MM.1S (cell line): ENCODE data around the gene COL4A5.

Source experiments
- DNase-seq: peaks from one replicate; pipeline ENCODE4 v3.0.0-alpha.2; 2015
- H2AFZ ChIP-seq: fragments of 300-600 bp; sonication (generic); 2 replicates; pipeline ENCODE4 v1.6.0; 2016; ENCODE audit warnings: antibody characterized with exemption, low read length
- H3F3A ChIP-seq: fragments of 300-600 bp; sonication (generic); 2 replicates; pipeline ENCODE4 v1.6.1; 2016; ENCODE audit warnings: mild to moderate bottlenecking, antibody characterized with exemption, low read length, moderate library complexity, mixed read lengths; ENCODE audit not compliant: insufficient read depth
- H3K27ac ChIP-seq: fragments of 300-600 bp; sonication (generic); 2 replicates; pipeline ENCODE4 v1.5.1; 2016; ENCODE audit warnings: mild to moderate bottlenecking, low read length
- H3K27me3 ChIP-seq: fragments of 300-600 bp; sonication (generic); replicated peaks from 2 replicates; pipeline ENCODE4 v1.6.0; 2016; ENCODE audit warnings: low read length; ENCODE audit not compliant: insufficient read depth
- H3K36me3 ChIP-seq: fragments of 300-600 bp; sonication (generic); replicated peaks from 2 replicates; pipeline ENCODE4 v1.6.1; 2016; ENCODE audit warnings: mild to moderate bottlenecking, low read length, mixed read lengths; ENCODE audit not compliant: insufficient read depth
- H3K4me1 ChIP-seq: fragments of 300-600 bp; sonication (generic); 2 replicates; pipeline ENCODE4 v1.6.1; 2016; ENCODE audit warnings: low read length, mixed read lengths
- H3K4me2 ChIP-seq: fragments of 300-600 bp; sonication (generic); 2 replicates; pipeline ENCODE4 v1.6.0; 2016; ENCODE audit warnings: low read depth, low read length
- H3K4me3 ChIP-seq: fragments of 300-600 bp; sonication (generic); 2 replicates; pipeline ENCODE4 v1.5.1; 2016; ENCODE audit warnings: low read length, mixed read lengths
- H3K79me2 ChIP-seq: fragments of 300-600 bp; sonication (generic); 2 replicates; pipeline ENCODE4 v1.6.1; 2016; ENCODE audit warnings: mixed run types, low read length, mixed read lengths
- H3K9ac ChIP-seq: fragments of 300-600 bp; sonication (generic); 2 replicates; pipeline ENCODE4 v1.6.1; 2016; ENCODE audit warnings: low read length, mixed read lengths
- H3K9me2 ChIP-seq: fragments of 300-600 bp; sonication (generic); replicated peaks from 2 replicates; pipeline ENCODE4 v1.6.1; 2016; ENCODE audit warnings: mild to moderate bottlenecking, low read length, mixed read lengths; ENCODE audit not compliant: insufficient read depth
- H3K9me3 ChIP-seq: fragments of 300-600 bp; sonication (generic); replicated peaks from 2 replicates; pipeline ENCODE4 v1.6.1; 2016; ENCODE audit warnings: mild to moderate bottlenecking, low read length, mixed read lengths; ENCODE audit not compliant: insufficient read depth
- H4K20me1 ChIP-seq: fragments of 300-600 bp; sonication (generic); 2 replicates; pipeline ENCODE4 v1.6.1; 2016; ENCODE audit warnings: mild to moderate bottlenecking, low read length, moderate library complexity, mixed read lengths; ENCODE audit not compliant: insufficient read depth
- CTCF ChIP-seq: fragments of 300-600 bp; sonication (generic); IDR thresholded peaks from 2 replicates; pipeline ENCODE4 v1.5.1; 2016; ENCODE audit warnings: antibody characterized with exemption, low read length, mixed read lengths
- EZH2 ChIP-seq: fragments of 300-600 bp; sonication (generic); optimal IDR thresholded peaks from 2 replicates; pipeline ENCODE3; 2017; ENCODE audit warnings: low read depth, mild to moderate bottlenecking, antibody characterized with exemption, low read length, mixed read lengths
- EZH2phosphoT487 ChIP-seq: fragments of 300-600 bp; sonication (generic); IDR thresholded peaks from 2 replicates; pipeline ENCODE4 v1.6.1; 2018; ENCODE audit warnings: antibody characterized with exemption, low read length

The COL4A5 gene

GRCh38 chrX:108456971-108457477, 17.4 kb downstream of the COL4A5 start:
- no peak overlapping the region for H2AFZ ChIP-seq
- H4K20me1 ChIP-seq: no peaks in the 10 kb centered on the region
- no peaks in the 10 kb centered on the region for H3K9me3 ChIP-seq
- H3K9ac ChIP-seq: no peak overlapping the region
- H3K4me1 ChIP-seq: no peaks in the 10 kb centered on the region
- H3F3A ChIP-seq: no peaks in the 10 kb centered on the region
- H3K79me2 ChIP-seq: no peaks in the 10 kb centered on the region
- no peak overlapping the region for H3K27ac ChIP-seq
- H3K36me3 ChIP-seq: no peaks in the 10 kb centered on the region
- no peak for TF ChIP-seq CTCF
- TF ChIP-seq EZH2phosphoT487: no peak
- TF ChIP-seq EZH2: no peak
- no peak overlapping the region for H3K4me3 ChIP-seq
- H3K4me2 ChIP-seq: no peak overlapping the region
- H3K9me2 ChIP-seq: no peaks in the 10 kb centered on the region
- DNase-seq: no peak
- no peaks in the 10 kb centered on the region for H3K27me3 ChIP-seq

- Histone ChIP-seq H4K20me1 (no peaks in the 10 kb centered on the region), H3K4me2 (no peak overlapping the region), H3K79me2 (no peaks in the 10 kb centered on the region), H2AFZ (no peak overlapping the region), H3K27ac (no peak overlapping the region), H3K36me3 (no peaks in the 10 kb centered on the region), H3F3A (no peaks in the 10 kb centered on the region), H3K9me3 (no peaks in the 10 kb centered on the region), H3K4me3 (no peak overlapping the region), H3K27me3 (no peaks in the 10 kb centered on the region), H3K4me1 (no peaks in the 10 kb centered on the region), H3K9ac (no peak overlapping the region), H3K9me2 (no peaks in the 10 kb centered on the region)
- no peak for DNase-seq
- TF ChIP-seq EZH2: no peak
- TF ChIP-seq CTCF: no peak
- TF ChIP-seq EZH2phosphoT487: no peak
Observed at GRCh38 chrX:108464604-108465003, 25.0 kb downstream of the COL4A5 start.

GRCh38 chrX:108468486-108468885, 28.8 kb downstream of the COL4A5 start:
- no peaks in the 10 kb centered on the region for H3K79me2 ChIP-seq
- H3K9me2 ChIP-seq: no peaks in the 10 kb centered on the region
- H3F3A ChIP-seq: no peaks in the 10 kb centered on the region
- no peaks in the 10 kb centered on the region for H3K27me3 ChIP-seq
- no peaks in the 10 kb centered on the region for H3K9me3 ChIP-seq
- no peak for DNase-seq
- no peak overlapping the region for H3K27ac ChIP-seq
- H3K4me3 ChIP-seq: no peak overlapping the region
- H3K4me2 ChIP-seq: no peak overlapping the region
- H3K9ac ChIP-seq: no peak overlapping the region
- H3K36me3 ChIP-seq: no peaks in the 10 kb centered on the region
- H3K4me1 ChIP-seq: no peaks in the 10 kb centered on the region
- H4K20me1 ChIP-seq: no peaks in the 10 kb centered on the region
- no peak overlapping the region for H2AFZ ChIP-seq
- no peak for TF ChIP-seq EZH2
- TF ChIP-seq EZH2phosphoT487: no peak
- TF ChIP-seq CTCF: no peak
